HG03575 (cell line): ENCODE data around the gene GPC5.
"Not testable (repeated sequence)": the region's sequence is repeated elsewhere in the genome, so short reads cannot be mapped to it uniquely, and the experiment has no call there.

Source experiments
- ATAC-seq: cut with Tn5 transposase; IDR thresholded peaks from one replicate; pipeline ENCODE4 v1.9.1; 2021; ENCODE audit not compliant: unreplicated experiment, insufficient number of reproducible peaks, low FRiP score; ENCODE audit errors: extremely low read depth

The GPC5 gene

DNA sequence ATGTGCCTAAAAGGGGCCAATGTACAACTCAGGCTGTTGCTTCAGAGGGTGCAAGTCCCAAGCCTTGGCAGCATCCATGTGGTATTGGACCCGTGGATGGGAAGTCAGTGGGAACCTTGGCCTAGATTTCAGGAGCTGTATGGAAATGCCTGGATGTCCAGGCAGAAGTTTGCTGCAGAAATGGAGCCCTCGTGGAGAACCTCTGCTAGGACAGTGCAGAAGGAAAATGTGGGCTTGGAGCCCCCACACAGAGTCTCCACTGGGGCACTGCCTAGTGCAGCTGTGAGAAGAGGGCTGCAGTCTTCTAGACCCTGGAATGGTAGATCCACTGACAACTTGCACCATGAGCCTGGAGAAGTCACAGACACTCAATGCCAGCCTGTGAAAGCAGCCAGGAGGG, 28.5 kb downstream of the GPC5 start:
- no peak for ATAC-seq

DNA sequence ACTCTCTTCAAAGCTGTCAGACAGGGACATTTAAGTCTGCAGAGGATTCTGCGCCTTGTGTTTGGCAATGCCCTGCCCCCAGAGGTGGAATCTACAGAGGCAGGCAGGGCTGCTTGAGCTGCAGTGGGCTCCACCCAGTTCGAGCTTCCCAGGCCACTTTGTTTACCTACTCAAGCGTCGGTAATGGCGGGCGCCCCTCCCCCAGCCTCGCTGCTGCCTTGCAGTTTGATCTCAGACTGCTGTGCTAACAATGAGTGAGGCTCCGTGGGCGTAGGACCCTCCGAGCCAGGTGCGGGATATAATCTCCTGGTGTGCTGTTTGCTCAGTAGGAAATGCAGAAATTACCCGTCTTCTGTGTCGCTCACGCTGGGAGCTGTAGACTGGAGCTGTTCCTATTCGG, 40.3 kb downstream of the GPC5 start:
- not testable (repeated sequence) for ATAC-seq

DNA sequence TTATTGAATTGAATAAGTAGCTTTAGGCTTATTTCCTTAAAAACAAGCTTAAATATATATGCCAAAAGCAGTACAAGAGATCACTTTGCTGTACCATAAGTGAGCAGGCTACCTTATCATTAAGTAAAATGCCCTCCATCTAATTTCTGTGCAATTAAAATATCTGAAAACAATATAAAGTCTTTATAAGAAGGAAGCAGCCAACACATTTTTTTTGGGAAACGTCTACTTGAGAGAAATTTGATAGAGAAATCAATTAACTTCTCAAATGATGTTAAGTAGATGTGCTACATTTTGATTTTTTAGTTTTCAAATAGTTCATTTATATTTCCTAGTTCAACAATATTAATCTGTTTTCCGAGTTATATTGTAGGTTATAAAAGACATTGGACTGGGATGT, 52.5 kb downstream of the GPC5 start:
- ATAC-seq: no peak

GRCh38 chr13:91454666-91455065, 56.2 kb downstream of the GPC5 start:
- ATAC-seq: no peak

DNA sequence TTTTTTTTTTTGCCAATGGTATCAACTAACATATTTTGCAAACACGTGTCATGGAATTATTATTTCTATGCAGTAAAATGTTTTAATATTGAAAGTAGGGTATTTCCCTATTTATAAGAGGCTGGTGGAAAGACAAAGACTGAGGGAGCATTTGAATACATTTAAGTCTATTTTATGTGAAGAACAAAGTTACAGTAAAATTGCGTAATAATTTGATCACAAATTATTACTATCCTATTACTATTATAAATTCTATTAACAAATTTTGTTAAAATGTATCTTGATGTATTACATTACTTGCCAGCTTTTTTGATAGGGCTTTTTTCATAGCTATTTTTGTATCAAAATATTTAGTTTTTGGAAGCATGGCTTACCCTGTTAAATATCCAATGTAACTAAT, 58.4 kb downstream of the GPC5 start:
- ATAC-seq: no peak

DNA sequence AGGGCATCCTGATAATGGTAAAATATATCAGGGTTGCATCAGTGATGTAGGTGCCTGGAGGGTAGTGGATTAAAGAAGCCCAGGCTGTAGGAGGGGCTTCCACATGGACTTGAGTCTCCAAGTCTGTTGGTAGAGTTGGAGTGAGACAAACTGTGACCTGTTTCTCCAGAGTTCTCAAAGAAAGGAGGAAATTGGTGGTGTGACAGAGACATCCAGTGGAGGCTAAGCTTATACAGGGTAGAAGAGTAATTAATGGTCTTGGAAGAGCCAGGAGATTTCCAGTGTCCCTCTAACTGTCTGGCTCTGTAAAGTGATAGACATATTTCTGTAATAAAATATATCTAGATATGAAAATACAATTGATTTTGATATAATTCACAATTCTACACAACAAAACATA, 61.1 kb downstream of the GPC5 start:
- ATAC-seq: no peak

- no peak for ATAC-seq
Observed at GRCh38 chr13:91464336-91464735, 65.9 kb downstream of the GPC5 start.

DNA sequence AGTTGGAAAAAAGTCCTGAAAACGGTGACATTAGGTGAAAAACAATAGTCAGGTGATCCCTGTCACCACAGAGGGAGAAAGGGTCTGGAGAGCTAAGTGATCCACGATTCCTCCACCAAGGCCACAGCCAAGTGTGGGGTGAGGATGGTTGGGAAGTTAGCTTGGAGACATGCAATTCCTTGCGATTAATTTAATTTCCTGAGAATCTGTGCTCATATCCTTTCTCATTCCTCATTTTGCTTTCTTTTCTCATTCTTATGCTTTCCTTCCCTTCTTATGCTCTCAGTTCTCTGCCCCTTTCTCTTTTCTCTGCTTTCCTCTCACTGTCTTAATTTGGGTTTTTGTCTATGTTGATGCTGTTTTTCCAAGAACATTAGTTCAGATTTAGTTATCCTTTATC, 68.8 kb downstream of the GPC5 start:
- ATAC-seq: no peak

DNA sequence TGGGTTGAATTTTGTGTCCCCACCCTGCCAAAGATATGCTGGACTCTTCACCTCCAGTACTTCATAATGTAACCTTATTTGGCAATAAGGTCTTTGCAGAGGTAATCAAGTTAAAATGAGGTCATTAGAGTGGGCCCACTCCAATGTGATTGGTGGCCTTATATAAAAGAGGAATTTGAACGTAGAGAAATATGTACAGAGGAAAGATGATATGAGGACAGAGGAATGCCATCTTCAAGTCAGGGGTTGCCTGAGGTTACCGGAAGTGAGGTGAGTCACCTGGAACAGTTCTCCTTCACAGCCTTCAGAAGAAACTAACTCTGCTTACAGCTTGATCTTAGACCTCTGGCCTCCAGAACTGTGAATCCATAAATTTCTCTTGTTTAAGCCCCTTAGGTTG, 69.9 kb downstream of the GPC5 start:
- ATAC-seq: no peak

DNA sequence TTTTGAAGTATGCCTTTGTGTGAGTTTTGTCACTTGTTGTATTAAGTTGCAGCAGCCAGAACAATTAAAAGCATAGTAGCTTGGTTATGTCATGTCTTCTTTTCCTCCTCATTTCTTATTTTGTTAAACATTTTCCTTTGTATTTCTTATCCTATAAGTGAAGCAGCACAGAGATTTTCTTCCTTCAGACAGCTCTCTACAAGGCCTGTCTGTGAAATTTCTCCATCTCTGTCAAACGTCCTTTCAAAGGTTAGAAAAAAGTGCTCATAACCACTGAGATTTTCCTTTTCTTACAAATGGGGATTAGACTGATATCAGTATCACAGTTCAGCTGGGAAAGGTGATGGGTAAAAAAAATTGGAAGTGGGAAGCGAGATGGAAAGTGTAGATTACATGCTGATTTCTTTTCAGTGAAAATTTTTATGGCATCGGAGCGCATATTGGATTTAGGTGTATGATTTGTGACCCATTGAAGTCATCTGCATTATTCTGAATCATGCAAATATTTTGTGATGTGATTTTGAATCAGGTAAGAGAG, 71.7 kb downstream of the GPC5 start:
- no peak for ATAC-seq

DNA sequence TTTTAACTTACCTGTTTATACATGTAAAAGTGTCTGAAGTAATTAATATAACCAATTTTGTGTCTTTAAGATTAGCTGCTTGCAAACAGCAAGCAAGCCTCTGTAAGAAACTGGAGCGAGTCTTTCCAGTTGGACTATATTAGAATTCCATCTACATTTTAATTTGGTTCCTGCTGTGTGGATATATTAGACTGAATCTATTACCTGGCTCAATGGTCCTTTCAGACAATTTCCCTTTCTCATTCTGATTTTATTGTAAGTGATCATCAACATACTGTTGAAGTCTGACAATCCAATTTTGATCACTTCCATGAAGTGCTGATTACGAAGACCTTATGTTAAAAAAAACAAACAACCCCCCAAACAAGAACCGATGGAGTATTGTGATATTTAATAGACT, 72.3 kb downstream of the GPC5 start:
- no peak for ATAC-seq

DNA sequence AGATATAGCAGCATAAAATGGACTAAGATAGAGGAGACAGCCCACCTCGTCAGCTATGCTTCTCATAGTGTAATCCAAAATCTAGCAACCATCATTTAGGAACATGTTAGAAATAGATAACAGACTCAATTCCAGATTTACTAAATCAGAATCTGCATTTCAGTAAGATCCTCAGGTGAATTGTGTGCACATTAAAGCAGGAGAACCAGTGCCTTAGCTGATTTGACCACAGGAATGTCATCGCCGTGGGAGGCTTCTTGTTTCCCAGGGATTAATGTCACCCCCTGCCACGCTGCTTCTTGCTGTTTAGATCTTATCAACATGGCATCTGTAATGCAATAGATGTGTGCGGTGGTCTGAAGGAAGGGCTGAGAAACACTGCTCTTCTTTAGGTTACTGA, 84.0 kb downstream of the GPC5 start:
- no peak for ATAC-seq

GRCh38 chr13:91491980-91492379, 93.6 kb downstream of the GPC5 start:
- ATAC-seq: no peak

- no peak for ATAC-seq
Observed at GRCh38 chr13:91493442-91493841, 95.0 kb downstream of the GPC5 start.

- ATAC-seq: no peak
Observed at GRCh38 chr13:91498298-91498697, 99.9 kb downstream of the GPC5 start.

DNA sequence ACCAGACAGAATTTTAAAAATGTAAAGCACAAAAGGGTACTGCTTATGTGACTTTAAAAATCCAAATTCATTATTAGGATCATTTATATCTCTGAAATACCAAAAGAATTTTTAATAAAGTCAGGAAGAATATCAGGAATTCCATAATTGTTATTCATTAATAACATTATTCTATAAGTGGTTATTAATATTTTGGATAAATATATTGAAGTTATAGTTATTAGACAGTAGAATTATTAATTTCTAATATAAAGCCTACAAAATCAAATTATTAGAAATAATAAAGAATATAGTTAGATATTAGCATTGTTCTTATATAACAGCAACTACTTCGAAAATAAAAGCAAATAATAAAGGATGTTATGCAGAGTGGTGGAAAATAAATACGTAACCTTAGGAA, 105.8 kb downstream of the GPC5 start:
- no peak for ATAC-seq

- ATAC-seq: no peak
Observed at GRCh38 chr13:91506759-91507158, 108.3 kb downstream of the GPC5 start.

DNA sequence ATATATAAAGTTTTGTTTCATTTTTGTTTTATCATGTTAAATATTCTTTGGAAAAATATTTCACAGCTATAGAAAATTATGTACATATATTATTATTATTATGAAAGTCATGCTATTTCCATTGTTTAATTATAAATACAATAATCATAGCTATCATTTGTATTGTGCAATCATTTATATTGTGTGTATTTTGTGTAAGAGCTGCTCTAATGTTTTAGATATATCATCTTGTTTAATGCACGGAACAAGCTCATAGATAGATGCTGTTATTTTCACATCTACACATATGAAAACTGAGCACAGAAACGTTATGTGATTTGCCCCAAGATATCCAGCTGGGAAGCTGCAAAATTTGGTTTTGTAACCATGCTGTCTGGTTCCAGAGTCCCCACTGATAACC, 111.6 kb downstream of the GPC5 start:
- ATAC-seq: no peak

- ATAC-seq: no peak
Observed at GRCh38 chr13:91513790-91514189, 115.4 kb downstream of the GPC5 start.

GRCh38 chr13:91516799-91517198, 118.4 kb downstream of the GPC5 start:
- ATAC-seq: no peak

DNA sequence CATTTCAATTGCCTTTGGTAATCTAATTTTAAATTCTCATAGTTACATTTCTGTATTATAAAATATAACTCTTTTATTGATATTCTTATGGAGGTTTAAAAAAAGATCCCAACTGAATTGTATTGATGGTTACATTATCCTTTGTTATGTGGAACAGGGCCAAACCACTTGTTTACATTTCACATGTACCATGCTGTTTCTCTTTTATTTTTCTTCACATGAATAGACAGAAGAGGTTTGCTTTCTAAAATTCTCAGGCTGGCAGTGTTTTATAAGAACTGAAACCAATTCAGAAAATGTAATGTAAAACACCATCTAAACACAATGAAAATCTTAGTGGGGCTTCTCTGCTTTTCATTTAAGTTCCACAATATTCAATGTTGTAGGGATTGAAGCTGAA, 122.5 kb downstream of the GPC5 start:
- no peak for ATAC-seq

DNA sequence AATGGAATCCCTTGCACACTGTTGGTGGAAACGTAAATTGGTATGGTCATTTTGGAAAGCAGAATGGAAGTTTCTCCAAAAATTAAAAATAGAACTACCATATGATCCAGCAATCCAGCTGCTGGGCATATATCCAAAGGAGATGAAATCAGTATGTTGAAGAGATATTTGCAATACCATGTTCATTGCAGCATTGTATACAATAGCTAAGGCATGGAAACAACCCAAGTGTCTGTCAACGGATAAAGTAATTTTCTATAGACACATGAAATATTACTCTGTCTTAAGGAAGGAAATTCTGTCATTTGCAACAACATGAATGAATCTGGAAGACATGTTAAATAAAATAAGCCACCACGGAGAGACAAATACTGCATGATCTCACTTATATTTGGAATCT, 124.7 kb downstream of the GPC5 start:
- ATAC-seq: no peak
